Uterus (tissue), 2 donors: ENCODE data around the gene GTF2F1.

Experiments
- CTCF ChIP-seq, 4 experiments: fragments of 200-600 bp in 2 of 4; fragments of 450-650 bp in 2 of 4; sonication (generic) in 2 of 4; IDR thresholded peaks; one replicate each; pipeline ENCODE4 v1.5.1; 2016 to 2019; ENCODE audit warnings: antibody characterized with exemption in 4 of 4, mild to moderate bottlenecking in 2 of 4, moderate library complexity in 1 of 4
- POLR2A ChIP-seq, 2 donors: fragments of 450-650 bp; IDR thresholded peaks; one replicate each; pipeline ENCODE4 v1.6.1; 2016; ENCODE audit warnings: antibody characterized with exemption in 2 of 2, mild to moderate bottlenecking in 1 of 2, moderate library complexity in 1 of 2

DNA sequence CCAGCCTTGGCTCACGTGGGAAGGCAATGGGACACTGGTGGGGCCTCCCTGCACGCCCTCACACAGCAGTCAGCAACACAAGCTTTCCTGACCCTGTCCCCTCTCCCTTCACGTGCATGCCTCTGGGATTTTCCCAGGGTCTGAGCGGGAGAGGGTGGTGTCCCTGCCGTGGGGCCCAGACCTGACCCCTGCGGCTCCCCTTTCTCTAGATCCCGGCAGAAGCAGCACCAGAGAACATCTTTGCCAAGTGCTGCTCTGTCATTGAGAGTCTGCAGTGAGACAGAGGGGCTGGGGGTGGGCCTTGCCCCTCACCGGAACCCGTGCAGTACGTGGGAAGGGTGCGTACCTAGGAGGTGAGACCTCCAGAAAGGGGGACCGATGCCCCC is 19.1 kb upstream of the GTF2F1 start:
- TF ChIP-seq CTCF (IDR thresholded peaks at IDR 0.05), result no peak
- no peak for TF ChIP-seq POLR2A (IDR thresholded peaks at IDR 0.05)
